Omental fat pad (tissue), 4 donors: ENCODE data around the gene FBXO28. TPM values are rescaled to one million over a fixed set of nuclear protein-coding genes. Genes with fewer than 3 reads are reported as not detected.

ENCODE experiments used
- ATAC-seq: fragments of 150-250 bp; one replicate; pipeline ENCODE4 v1.9.1; 2016; ENCODE audit warnings: mild to moderate bottlenecking, moderate library complexity; ENCODE audit not compliant: low FRiP score
- DNase-seq: peaks from one replicate; pipeline ENCODE4 v3.0.0-alpha.2; 2019; ENCODE audit warnings: low spot score
- total RNA-seq, 4 donors: library from RNA; depleted of rRNA; stranded (reverse); fragments of >200 nt; gene quantifications; one replicate each; pipeline ENCODE4 v1.1.0, GENCODE V29; 2016
- TF ChIP-seq, protein P1 (sequence below), 3 donors: fragments of 450-650 bp; IDR thresholded peaks; one replicate each; pipeline ENCODE4 v1.5.1; 2016 to 2017; ENCODE audit warnings: antibody characterized with exemption in 3 of 3, mild to moderate bottlenecking in 3 of 3, moderate library complexity in 2 of 3

The FBXO28 gene
- total RNA-seq, 4 donors from 2014 or later = 24.9 to 32.7 (median 27.6) TPM

DNA sequence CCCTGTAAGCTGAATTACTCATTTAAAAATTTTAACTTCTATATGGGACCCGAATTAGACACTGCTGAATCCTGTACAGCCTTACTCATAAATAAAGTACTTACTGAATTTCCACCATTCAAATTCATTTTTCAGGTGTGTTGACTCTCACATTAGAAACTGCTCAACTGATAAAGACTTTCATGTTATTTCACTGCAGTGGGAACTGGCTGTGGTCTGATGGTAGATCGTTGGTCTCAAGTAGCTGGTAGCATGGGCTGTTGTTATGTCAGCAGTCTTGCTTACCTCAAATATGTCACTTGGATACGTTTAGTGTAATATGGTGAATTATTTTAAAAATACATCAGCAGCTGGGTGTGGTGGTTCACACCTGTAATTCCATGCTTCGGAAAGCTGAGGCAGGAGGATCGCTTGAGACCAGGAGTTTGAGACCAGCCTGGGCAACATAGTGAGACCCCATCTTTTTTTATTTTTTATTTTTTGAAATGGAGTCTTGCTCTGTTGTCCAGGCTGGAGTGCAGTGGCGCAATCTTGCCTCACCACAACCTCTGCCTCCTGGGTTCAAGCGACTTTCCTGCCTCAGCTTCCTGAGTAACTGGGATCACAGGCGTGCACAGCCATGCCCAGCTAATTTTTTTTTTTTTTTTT lies 79.5 kb downstream of the FBXO28 start:
- no peak for DNase-seq
- TF ChIP-seq, protein P1, sequence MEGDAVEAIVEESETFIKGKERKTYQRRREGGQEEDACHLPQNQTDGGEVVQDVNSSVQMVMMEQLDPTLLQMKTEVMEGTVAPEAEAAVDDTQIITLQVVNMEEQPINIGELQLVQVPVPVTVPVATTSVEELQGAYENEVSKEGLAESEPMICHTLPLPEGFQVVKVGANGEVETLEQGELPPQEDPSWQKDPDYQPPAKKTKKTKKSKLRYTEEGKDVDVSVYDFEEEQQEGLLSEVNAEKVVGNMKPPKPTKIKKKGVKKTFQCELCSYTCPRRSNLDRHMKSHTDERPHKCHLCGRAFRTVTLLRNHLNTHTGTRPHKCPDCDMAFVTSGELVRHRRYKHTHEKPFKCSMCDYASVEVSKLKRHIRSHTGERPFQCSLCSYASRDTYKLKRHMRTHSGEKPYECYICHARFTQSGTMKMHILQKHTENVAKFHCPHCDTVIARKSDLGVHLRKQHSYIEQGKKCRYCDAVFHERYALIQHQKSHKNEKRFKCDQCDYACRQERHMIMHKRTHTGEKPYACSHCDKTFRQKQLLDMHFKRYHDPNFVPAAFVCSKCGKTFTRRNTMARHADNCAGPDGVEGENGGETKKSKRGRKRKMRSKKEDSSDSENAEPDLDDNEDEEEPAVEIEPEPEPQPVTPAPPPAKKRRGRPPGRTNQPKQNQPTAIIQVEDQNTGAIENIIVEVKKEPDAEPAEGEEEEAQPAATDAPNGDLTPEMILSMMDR (IDR thresholded peaks at IDR 0.05) = no peak
- no peak for ATAC-seq

DNA sequence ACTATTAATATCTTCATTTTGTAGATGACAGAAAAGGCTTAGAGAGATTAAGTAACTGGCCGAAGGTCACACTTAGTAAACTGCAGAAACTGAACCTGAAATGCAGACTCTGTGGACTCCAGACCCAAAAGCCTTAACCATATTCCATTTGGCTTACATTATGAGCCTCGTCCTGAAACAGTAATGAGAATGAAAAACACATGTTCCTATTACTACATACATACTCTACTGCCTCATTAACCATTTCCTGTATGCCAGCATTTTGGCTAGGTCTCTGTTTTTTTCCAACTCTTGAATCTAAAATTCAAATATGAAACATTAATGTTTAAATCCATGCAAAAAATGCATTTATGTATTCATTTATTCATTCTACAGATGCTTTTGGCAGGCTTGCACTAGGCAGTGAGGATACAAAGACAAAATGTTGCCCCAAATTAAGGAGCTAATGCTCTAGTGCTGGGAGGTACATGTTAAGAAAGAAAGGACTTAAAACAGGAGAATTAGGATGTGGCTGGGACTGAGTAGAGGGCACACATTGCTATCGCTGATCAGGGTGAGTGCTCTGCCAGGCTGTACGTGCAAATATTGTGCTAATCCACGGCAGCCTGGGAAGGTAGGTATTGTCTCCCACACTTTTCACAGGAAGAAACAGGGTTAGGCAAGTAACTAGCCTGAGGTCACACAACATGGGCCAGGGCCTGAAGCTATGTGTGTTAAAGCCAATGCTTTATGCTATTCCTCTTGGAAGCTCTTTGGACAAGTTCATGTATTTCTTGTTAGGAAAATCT lies 83.1 kb downstream of the FBXO28 start:
- DNase-seq (no peak), ATAC-seq (no peak)
- TF ChIP-seq, protein P1 (IDR thresholded peaks at IDR 0.05) = no peak

DNA sequence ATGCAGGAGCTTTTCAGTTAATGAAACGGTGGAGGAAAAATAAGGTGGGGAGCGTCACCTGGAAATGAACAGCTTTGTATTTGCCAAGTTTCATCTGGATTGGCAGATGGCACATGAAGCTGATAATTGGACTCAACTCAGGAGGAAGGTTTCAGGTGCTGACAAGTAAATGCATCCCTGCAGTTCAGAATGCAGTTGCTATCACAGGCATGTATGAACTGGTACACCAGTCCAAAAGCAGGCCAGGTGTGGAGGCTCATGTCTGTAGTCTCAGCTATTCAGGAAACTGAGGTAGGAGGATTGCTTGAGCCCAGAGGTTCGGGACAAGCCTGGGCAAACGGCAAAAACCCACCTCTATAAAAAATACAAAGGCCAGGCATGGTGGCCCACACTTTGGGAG lies 84.7 kb downstream of the FBXO28 start:
- DNase-seq (no peak), ATAC-seq (no peak)
- TF ChIP-seq, protein P1 (IDR thresholded peaks at IDR 0.05) = no peak

DNA sequence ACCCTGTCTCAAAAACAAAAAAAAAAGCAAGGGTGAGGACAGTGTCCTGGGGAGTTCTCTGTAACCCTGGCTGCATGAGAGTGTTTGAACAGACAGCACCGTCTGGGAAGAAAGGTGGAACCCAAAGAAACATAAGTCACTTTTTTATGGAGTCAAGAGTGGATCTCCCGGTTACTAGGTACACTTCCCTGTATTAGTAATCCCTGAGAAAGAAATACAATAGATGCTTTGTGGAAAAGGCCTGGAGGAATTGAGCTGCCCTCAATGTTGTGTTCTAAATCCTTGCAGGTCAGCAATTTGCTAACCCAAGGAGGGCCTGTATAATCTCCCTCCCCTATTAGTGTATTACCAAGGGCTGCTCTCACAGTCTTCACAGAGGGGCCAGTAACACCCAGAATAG lies 85.8 kb downstream of the FBXO28 start:
- DNase-seq = no peak
- TF ChIP-seq, protein P1 (IDR thresholded peaks at IDR 0.05) = no peak
- ATAC-seq = no peak

DNA sequence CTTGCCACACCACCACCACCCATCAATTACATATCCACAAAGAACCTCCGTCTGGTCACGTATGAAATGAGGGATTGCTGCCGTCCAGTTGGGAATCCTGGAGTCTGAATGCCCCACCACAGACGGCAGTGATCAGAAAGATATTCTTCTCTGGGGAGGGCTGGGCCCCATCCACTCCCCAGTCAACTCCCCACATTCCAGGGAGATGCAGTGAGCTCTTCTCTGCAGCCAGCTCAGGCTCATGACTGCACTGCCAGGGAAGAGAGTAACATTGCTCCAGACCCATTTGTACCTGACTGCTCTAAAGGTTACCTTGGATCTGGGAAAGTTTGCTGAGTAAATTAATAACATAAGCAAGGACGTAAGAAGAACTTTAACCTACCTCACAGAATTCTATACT lies 87.5 kb downstream of the FBXO28 start:
- ATAC-seq = no peak
- TF ChIP-seq, protein P1 (IDR thresholded peaks at IDR 0.05) = no peak
- DNase-seq = no peak

DNA sequence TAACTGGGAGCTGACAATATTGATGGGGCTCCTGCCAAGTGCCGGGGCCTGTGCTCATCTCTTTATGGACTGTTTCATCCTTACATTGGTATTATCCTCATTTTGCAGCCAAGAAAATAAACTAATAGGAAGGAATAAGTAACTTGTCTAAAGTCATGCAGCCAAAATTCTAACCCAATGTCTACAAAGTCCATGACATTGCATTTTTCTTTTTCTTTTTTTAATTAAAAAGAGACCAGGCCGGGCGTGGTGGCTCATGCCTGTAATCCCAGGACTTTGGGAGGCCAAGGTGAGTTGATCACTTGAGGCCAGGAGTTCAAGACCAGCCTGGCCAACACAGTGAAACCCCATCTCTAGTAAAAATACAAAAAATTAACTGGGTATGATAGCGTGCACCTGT lies 87.9 kb downstream of the FBXO28 start:
- TF ChIP-seq, protein P1 (IDR thresholded peaks at IDR 0.05) = no peak
- no peak for ATAC-seq
- no peak for DNase-seq
